Lower leg skin (tissue), 3 donors: Measurements from ENCODE around the gene SPINK6.

Source experiments
- POLR2A ChIP-seq, 2 donors: fragments of 450-650 bp; IDR thresholded peaks; one replicate each; pipeline ENCODE4 v1.6.1; 2016 to 2017; ENCODE audit warnings: antibody characterized with exemption in 2 of 2, mild to moderate bottlenecking in 1 of 2, moderate library complexity in 1 of 2
- TF ChIP-seq, protein P1 (sequence below), 3 donors: fragments of 450-650 bp; IDR thresholded peaks; one replicate each; pipeline ENCODE4 v1.5.1; 2016; ENCODE audit warnings: antibody characterized with exemption in 3 of 3, mild to moderate bottlenecking in 3 of 3, moderate library complexity in 2 of 3

DNA sequence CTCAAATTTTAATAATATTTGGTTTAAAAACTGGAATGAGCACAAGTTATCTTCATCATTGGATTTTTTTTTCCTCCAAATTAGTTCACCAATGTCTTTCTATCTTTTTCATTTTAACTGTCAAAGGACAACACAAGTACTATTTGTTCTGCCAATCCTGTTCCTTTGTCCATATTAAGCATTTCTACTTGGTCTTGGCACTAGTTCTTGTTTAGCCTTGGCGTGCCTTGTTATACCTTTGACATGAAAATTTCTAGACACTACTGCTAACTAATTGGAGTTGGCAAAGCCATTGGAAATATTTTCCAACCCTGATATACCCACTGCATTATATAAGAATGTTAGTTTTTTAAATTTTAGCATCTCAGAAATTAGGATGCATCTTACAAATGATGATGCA is 3.8 kb downstream of the SPINK6 start:
- TF ChIP-seq, protein P1, sequence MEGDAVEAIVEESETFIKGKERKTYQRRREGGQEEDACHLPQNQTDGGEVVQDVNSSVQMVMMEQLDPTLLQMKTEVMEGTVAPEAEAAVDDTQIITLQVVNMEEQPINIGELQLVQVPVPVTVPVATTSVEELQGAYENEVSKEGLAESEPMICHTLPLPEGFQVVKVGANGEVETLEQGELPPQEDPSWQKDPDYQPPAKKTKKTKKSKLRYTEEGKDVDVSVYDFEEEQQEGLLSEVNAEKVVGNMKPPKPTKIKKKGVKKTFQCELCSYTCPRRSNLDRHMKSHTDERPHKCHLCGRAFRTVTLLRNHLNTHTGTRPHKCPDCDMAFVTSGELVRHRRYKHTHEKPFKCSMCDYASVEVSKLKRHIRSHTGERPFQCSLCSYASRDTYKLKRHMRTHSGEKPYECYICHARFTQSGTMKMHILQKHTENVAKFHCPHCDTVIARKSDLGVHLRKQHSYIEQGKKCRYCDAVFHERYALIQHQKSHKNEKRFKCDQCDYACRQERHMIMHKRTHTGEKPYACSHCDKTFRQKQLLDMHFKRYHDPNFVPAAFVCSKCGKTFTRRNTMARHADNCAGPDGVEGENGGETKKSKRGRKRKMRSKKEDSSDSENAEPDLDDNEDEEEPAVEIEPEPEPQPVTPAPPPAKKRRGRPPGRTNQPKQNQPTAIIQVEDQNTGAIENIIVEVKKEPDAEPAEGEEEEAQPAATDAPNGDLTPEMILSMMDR (IDR thresholded peaks at IDR 0.05), result no peak
- TF ChIP-seq POLR2A (IDR thresholded peaks at IDR 0.05), result no peak
